Stimulated activated CD4-positive, alpha-beta T cell treated with anti-CD3 and anti-CD28 coated beads, Interleukin-1b, Interleukin-23, amount 100 ng/mL, for 4 hours (primary cell): ENCODE results near the gene PARD6B.
"Not testable (repeated sequence)": the region's sequence is repeated elsewhere in the genome, so short reads cannot be mapped to it uniquely, and the experiment has no call there.

Experiments used
- DNase-seq, 2 donors: peaks; one replicate each; pipeline ENCODE4 v3.0.0-alpha.2; 2020; ENCODE audit warnings: low read depth in 2 of 2

PARD6B gene

DNA sequence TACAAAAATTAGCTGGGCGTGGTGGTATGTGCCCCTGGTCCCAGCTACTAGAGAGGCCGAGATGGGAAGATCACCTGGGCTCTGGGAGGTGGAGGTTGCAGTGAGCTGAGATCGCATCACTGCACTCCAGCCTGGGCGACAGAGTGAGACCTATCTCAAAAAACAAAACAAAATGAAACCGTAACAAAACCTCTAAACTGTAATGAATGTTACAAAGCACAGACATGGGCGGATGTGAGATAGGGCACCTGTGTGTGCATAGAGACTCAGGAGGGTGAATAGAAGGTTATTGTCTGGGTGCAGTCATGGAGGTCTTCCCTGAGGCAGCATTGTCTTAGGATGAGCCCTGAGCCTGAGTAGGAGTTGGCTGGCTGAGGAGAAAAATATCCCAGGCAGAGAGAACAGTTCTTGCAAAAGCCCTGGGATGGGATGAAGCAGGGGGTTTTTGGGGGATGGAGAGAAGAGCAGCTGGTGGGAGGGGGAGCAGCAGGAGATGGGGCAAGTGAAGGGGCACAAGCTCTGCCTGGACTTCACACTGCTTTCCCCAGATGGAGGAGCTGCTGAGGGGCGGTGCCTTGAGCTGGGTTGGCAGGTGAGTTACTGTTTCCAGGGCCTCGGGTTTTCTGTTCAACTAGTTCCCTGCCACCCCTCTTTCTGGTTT lies 68.6 kb downstream of the PARD6B start:
- no peak for DNase-seq

DNA sequence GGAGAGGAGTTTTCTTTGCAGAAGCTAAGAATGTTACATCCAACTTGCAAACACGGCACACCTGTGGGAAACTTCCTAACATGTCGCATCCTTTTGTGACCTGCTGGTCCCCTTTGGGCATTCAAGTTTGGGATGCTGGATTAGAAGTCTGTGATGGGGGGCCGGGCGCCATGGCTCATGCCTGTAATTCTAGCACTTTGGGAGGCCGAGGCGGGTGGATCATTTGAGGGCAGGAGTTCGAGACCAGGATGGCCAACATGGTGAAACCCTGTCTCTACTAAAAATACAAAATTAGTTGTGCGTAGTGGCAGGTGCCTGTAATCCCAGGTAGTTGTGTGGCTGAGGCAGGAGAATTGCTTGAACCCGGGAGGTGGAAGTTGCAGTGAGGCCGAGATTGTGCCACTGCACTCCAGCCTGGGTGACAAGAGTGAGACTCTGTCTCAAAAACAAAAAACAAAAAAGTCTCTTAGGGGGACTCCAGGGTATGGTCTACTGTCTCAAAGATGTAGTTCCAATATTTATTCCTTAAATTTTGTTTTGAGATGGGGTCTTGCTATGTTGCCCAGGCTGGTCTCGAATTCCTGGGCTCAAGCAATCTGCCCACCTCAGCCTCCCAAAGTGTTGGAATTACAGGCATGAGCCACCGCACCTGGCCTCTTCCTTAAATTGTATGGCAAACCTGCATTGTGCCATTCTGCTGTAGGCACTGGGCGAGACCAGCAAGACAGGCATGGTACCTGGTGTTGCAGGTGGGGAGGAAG lies 69.8 kb downstream of the PARD6B start:
- DNase-seq, result not testable (repeated sequence)

DNA sequence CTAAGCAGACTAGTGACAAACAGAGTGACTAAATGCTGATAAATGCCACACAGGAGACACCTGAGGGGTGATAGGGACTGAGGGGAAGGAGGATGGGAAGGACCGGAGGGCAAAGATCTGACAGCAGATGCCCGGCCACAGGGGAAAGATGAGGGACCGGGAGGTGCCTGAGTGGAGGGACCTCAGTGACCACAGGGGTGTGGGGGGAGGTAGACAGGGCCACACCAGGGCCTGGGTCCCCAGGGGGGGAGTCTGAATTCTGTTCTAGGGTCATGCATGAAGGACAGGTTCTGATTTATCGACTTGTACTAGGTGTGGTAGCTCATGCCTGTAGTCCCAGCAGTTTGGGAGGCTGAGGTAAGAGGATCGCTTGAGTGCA lies 70.4 kb downstream of the PARD6B start:
- DNase-seq, result no peak

DNA sequence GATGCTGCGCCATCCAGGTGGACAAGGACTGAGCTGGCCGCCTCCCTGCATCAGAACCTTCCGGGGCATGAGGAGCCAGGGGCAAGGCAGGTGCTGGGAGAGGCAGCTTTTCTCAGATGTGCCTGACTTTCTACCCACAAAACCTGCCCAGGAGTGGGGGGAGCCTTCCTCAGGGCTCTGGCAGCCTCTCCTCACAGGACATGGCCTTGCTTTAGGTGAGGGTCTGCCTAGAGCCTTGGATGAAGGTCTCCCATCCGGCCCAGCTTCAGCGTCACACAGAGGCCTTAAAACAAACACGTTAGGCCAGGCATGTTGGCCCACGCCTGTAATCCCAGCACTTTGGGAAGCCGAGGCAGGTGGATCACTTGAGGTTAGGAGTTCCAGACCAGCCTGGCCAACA lies 70.9 kb downstream of the PARD6B start:
- no peak for DNase-seq

- DNase-seq, result no peak
Observed at GRCh38 chr20:50804437-50805348, 73.3 kb downstream of the PARD6B start.

GRCh38 chr20:50805349-50805684 lies 73.9 kb downstream of the PARD6B start:
- DNase-seq, result no peak

DNA sequence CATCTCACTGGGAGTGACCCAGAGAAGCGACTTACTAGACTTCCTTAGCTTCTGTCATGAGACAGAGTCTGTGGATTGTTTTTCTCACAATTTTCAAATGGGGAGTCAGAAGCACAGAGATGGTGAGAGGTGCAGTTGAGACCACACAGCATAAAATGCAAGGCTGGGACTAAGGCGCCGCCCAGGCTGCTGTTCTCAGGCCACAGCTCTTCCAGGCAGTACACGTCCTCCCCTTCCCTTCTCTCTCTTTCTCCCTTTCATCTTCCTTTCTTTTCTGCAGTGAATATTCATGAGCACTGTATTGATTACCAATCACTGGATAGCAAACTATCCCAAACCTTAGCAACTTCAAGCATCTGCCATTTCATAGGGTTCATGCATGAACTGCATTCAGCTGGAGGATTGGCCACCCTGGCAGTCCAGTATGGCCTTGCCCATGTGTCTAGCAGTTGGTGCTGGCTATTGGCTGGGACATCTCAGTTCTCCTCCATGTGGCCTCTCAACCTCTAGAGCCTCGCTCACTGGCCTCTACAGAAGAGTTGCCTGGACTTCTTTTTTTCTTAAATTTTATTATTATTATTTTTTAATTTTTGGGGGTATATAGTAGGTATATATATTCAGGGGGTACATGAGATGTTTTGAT lies 74.9 kb downstream of the PARD6B start:
- no peak for DNase-seq
